ENCODE data around the gene CLCN3.
"Not testable (repeated sequence)": the region's sequence is repeated elsewhere in the genome, so short reads cannot be mapped to it uniquely, and the experiment has no call there.

Gene CLCN3

GRCh38 chr4:169618286-169618685, 2.1 kb upstream of the CLCN3 start:
- DNase-seq (ENCODE audit: low read depth): no peak
- H3K4me3 ChIP-seq (ENCODE audit: low read depth, low read length): no peak overlapping the region
- TF ChIP-seq CTCF (IDR thresholded peaks at IDR 0.05; ENCODE audit: control insufficient read depth, extremely low read depth, insufficient read depth): no peak

- H3K4me3 ChIP-seq (ENCODE audit: low read depth, low read length): peak overlapping the region; percentile 74
- no peak for TF ChIP-seq CTCF (IDR thresholded peaks at IDR 0.05; ENCODE audit: control insufficient read depth, extremely low read depth, insufficient read depth)
- DNase-seq (ENCODE audit: low read depth): no peak
Measured at GRCh38 chr4:169618986-169619385, 1.4 kb upstream of the CLCN3 start.

- TF ChIP-seq CTCF (IDR thresholded peaks at IDR 0.05; ENCODE audit: control insufficient read depth, extremely low read depth, insufficient read depth): peak; percentile 47
- DNase-seq (ENCODE audit: low read depth): no peak
- H3K4me3 ChIP-seq (ENCODE audit: low read depth, low read length): peak overlapping the region; percentile 74
Measured at GRCh38 chr4:169619518-169619957, 840 bp upstream of the CLCN3 start.

GRCh38 chr4:169620880-169621248, 486 bp downstream of the CLCN3 start:
- no peak for DNase-seq (ENCODE audit: low read depth)
- no peak for TF ChIP-seq CTCF (IDR thresholded peaks at IDR 0.05; ENCODE audit: control insufficient read depth, extremely low read depth, insufficient read depth)
- H3K4me3 ChIP-seq (ENCODE audit: low read depth, low read length): peak overlapping the region; percentile 74

- no peak for DNase-seq (ENCODE audit: low read depth)
- TF ChIP-seq CTCF (IDR thresholded peaks at IDR 0.05; ENCODE audit: control insufficient read depth, extremely low read depth, insufficient read depth): no peak
- H3K4me3 ChIP-seq (ENCODE audit: low read depth, low read length): peak overlapping the region; percentile 74
Measured at GRCh38 chr4:169621731-169622492, 1.5 kb downstream of the CLCN3 start.

GRCh38 chr4:169622566-169622965, 2.2 kb downstream of the CLCN3 start:
- no peak for TF ChIP-seq CTCF (IDR thresholded peaks at IDR 0.05; ENCODE audit: control insufficient read depth, extremely low read depth, insufficient read depth)
- no peak for DNase-seq (ENCODE audit: low read depth)
- peak overlapping the region; percentile 74 for H3K4me3 ChIP-seq (ENCODE audit: low read depth, low read length)

GRCh38 chr4:169624012-169624411, 3.6 kb downstream of the CLCN3 start:
- DNase-seq (ENCODE audit: low read depth); H3K4me3 ChIP-seq (ENCODE audit: low read depth, low read length): not testable (repeated sequence)
